IPS-15b (cell line): ENCODE results near the gene NPSR1.
A peak's percentile ranks its signal among the peaks of the same experiment; 100 is the strongest.
"Not testable (repeated sequence)": the region's sequence is repeated elsewhere in the genome, so short reads cannot be mapped to it uniquely, and the experiment has no call there.

Experiments
- H3K27me3 ChIP-seq: one replicate; pipeline ENCODE4 v1.6.1; 2013; ENCODE audit warnings: low read length; ENCODE audit not compliant: control insufficient read depth, insufficient read depth
- H3K36me3 ChIP-seq: one replicate; pipeline ENCODE4 v1.6.1; 2013; ENCODE audit warnings: low read length; ENCODE audit not compliant: control insufficient read depth, insufficient read depth
- H3K4me1 ChIP-seq: one replicate; pipeline ENCODE4 v1.6.1; 2013; ENCODE audit warnings: mild to moderate bottlenecking, low read length; ENCODE audit not compliant: control insufficient read depth, insufficient read depth
- H3K4me3 ChIP-seq: one replicate; pipeline ENCODE4 v1.5.1; 2013; ENCODE audit warnings: low read depth, low read length
- H3K9ac ChIP-seq: one replicate; pipeline ENCODE4 v1.6.1; 2013; ENCODE audit warnings: low read depth, mild to moderate bottlenecking, low read length
- H3K9me3 ChIP-seq: one replicate; pipeline ENCODE4 v1.6.1; 2013; ENCODE audit warnings: mild to moderate bottlenecking, low read length; ENCODE audit not compliant: control insufficient read depth, insufficient read depth

Gene NPSR1

GRCh38 chr7:34657632-34658268 lies at the start of gene NPSR1:
Gene NPSR1 (plus strand): TSS chr7:34658218. CDS start chr7:34658413, 195 bp downstream.
- H3K27me3 ChIP-seq: peaks cover 2% of the 10 kb centered on the region
- peaks cover 10% of the 10 kb centered on the region for H3K4me1 ChIP-seq
- H3K36me3 ChIP-seq: no peaks in the 10 kb centered on the region
- no peaks in the 10 kb centered on the region for H3K9me3 ChIP-seq
- no peak within 1 kb of the TSS for H3K9ac ChIP-seq
- H3K4me3 ChIP-seq: no peak within 1 kb of the TSS

- H3K36me3 ChIP-seq: no peaks in the 10 kb centered on the region
- H3K4me3 ChIP-seq: no peak overlapping the region
- no peak overlapping the region for H3K9ac ChIP-seq
- no peaks in the 10 kb centered on the region for H3K9me3 ChIP-seq
- no peaks in the 10 kb centered on the region for H3K4me1 ChIP-seq
- no peaks in the 10 kb centered on the region for H3K27me3 ChIP-seq
These were observed 45.4 kb upstream of the NPSR1 start for GRCh38 chr7:34612661-34613060.

GRCh38 chr7:34620425-34620824 lies 37.6 kb upstream of the NPSR1 start:
- H3K9me3 ChIP-seq: no peaks in the 10 kb centered on the region
- no peaks in the 10 kb centered on the region for H3K36me3 ChIP-seq
- H3K27me3 ChIP-seq: no peaks in the 10 kb centered on the region
- no peak overlapping the region for H3K9ac ChIP-seq
- no peak overlapping the region for H3K4me3 ChIP-seq
- H3K4me1 ChIP-seq: no peaks in the 10 kb centered on the region

GRCh38 chr7:34622182-34622581 lies 35.8 kb upstream of the NPSR1 start:
- Histone ChIP-seq H3K27me3 (no peaks in the 10 kb centered on the region), H3K4me3 (no peak overlapping the region), H3K36me3 (no peaks in the 10 kb centered on the region), H3K9me3 (no peaks in the 10 kb centered on the region), H3K4me1 (no peaks in the 10 kb centered on the region), H3K9ac (no peak overlapping the region)

- no peak overlapping the region for H3K4me3 ChIP-seq
- H3K9me3 ChIP-seq: no peaks in the 10 kb centered on the region
- H3K27me3 ChIP-seq: no peaks in the 10 kb centered on the region
- H3K4me1 ChIP-seq: no peaks in the 10 kb centered on the region
- H3K36me3 ChIP-seq: no peaks in the 10 kb centered on the region
- no peak overlapping the region for H3K9ac ChIP-seq
These were observed 35.2 kb upstream of the NPSR1 start for GRCh38 chr7:34622771-34623250.

GRCh38 chr7:34628618-34629017 lies 29.4 kb upstream of the NPSR1 start:
- not testable (repeated sequence) for H3K27me3 ChIP-seq, H3K4me3 ChIP-seq, H3K9ac ChIP-seq, H3K36me3 ChIP-seq, H3K9me3 ChIP-seq, H3K4me1 ChIP-seq

GRCh38 chr7:34652809-34653208 lies 5.2 kb upstream of the NPSR1 start:
- Histone ChIP-seq H3K9me3 (no peaks in the 10 kb centered on the region), H3K36me3 (no peaks in the 10 kb centered on the region), H3K4me1 (peaks cover 10% of the 10 kb centered on the region), H3K4me3 (no peak overlapping the region), H3K27me3 (no peaks in the 10 kb centered on the region), H3K9ac (no peak overlapping the region)

- no peak overlapping the region for H3K9ac ChIP-seq
- no peaks in the 10 kb centered on the region for H3K27me3 ChIP-seq
- H3K4me3 ChIP-seq: no peak overlapping the region
- no peaks in the 10 kb centered on the region for H3K36me3 ChIP-seq
- peaks cover 10% of the 10 kb centered on the region for H3K4me1 ChIP-seq
- no peaks in the 10 kb centered on the region for H3K9me3 ChIP-seq
These were observed 4.2 kb upstream of the NPSR1 start for GRCh38 chr7:34653787-34654186.

- Histone ChIP-seq H3K4me3 (peak overlapping the region; percentile 10), H3K9me3 (no peaks in the 10 kb centered on the region), H3K27me3 (peaks cover under 1% of the 10 kb centered on the region), H3K4me1 (peaks cover 10% of the 10 kb centered on the region), H3K9ac (no peak overlapping the region), H3K36me3 (no peaks in the 10 kb centered on the region)
These were observed 2.6 kb upstream of the NPSR1 start for GRCh38 chr7:34655384-34655783.

- Histone ChIP-seq H3K27me3 (peaks cover 2% of the 10 kb centered on the region), H3K4me1 (peaks cover 10% of the 10 kb centered on the region), H3K9ac (no peak overlapping the region), H3K4me3 (no peak overlapping the region), H3K9me3 (no peaks in the 10 kb centered on the region), H3K36me3 (no peaks in the 10 kb centered on the region)
These were observed 2.0 kb upstream of the NPSR1 start for GRCh38 chr7:34656041-34656440.

- peaks cover 11% of the 10 kb centered on the region for H3K4me1 ChIP-seq
- no peak overlapping the region for H3K4me3 ChIP-seq
- H3K9ac ChIP-seq: no peak overlapping the region
- H3K9me3 ChIP-seq: no peaks in the 10 kb centered on the region
- H3K27me3 ChIP-seq: peaks cover 7% of the 10 kb centered on the region
- no peaks in the 10 kb centered on the region for H3K36me3 ChIP-seq
These were observed 1.6 kb downstream of the NPSR1 start for GRCh38 chr7:34659472-34660075.

GRCh38 chr7:34662058-34662708 lies 4.2 kb downstream of the NPSR1 start:
- H3K4me1 ChIP-seq: peaks cover 8% of the 10 kb centered on the region
- H3K9me3 ChIP-seq: no peaks in the 10 kb centered on the region
- H3K27me3 ChIP-seq: peaks cover 7% of the 10 kb centered on the region
- H3K9ac ChIP-seq: no peak overlapping the region
- H3K4me3 ChIP-seq: no peak overlapping the region
- H3K36me3 ChIP-seq: no peaks in the 10 kb centered on the region
